GM12878 (cell line): ENCODE measurements around the gene HOXD12. TPM values are rescaled to one million over a fixed set of nuclear protein-coding genes. Genes with fewer than 3 reads are reported as not detected.

Experiments used
- ATAC-seq: fragments of 200-7000 bp; cut with Tn5 transposase; 3 replicates; pipeline ENCODE4 v1.9.1; 2020; ENCODE audit warnings: mild to moderate bottlenecking, moderate library complexity
- BruUV-seq: library from RNA; stranded (reverse); fragments of 400-500 nt; replicated peaks from 2 replicates; lab custom pipeline; 2021; lab: Mats Ljungman, UMichigan
- CTCF ChIA-PET: fragments of 300-600 bp; sonication (Branson Sonifier 250); formaldehyde crosslinking; extraction: SDS; loops from one replicate; lab custom pipeline; 2021; ENCODE audit warnings: inconsistent platforms; lab: Yijun Ruan, JAX
- POLR2A ChIA-PET: fragments of 350-600 bp; formaldehyde crosslinking; extraction: SDS; loops from one replicate; lab custom pipeline; 2021; ENCODE audit warnings: inconsistent platforms; lab: Charles Lee
- RAD21 ChIA-PET: fragments of 300-600 bp; sonication (Branson Sonifier 250); formaldehyde crosslinking; loops from one replicate; lab custom pipeline; 2023; ENCODE audit warnings: antibody characterized with exemption; ENCODE audit not compliant: unreplicated experiment; lab: Charles Lee
- SMC1A ChIA-PET: fragments of 300-600 bp; sonication (Branson Sonifier 250); formaldehyde crosslinking; loops from one replicate; lab custom pipeline; 2023; ENCODE audit not compliant: unreplicated experiment, uncharacterized antibody; lab: Charles Lee
- DNase-seq: peaks from one replicate; pipeline ENCODE4 v3.0.0-alpha.2; 2011; ENCODE audit warnings: low read depth, low spot score
- FAIRE-seq: peaks from 3 replicates; lab custom pipeline; 2011; peaks lifted over from hg19 to GRCh38; lab: Jason Lieb, UNC
- H2AFZ ChIP-seq: 2 replicates; pipeline ENCODE4 v1.6.0; 2011; ENCODE audit warnings: low read depth, low read length, control low read depth; ENCODE audit not compliant: control insufficient read depth
- H3K27ac ChIP-seq: 2 replicates; pipeline ENCODE4 v1.5.1; 2011; ENCODE audit warnings: control low read depth; ENCODE audit not compliant: control insufficient read depth, insufficient read depth
- H3K27me3 ChIP-seq, 2 experiments: replicated peaks in 1 of 2; 2 replicates each; pipeline versions ENCODE4 v1.6.0 to v1.6.1; 2011; ENCODE audit warnings: low read length in 1 of 2; ENCODE audit not compliant: control insufficient read depth in 2 of 2, insufficient read depth in 2 of 2
- H3K36me3 ChIP-seq, 2 experiments: 2 replicates each; pipeline ENCODE4 v1.5.1; 2011; ENCODE audit warnings: low read length in 1 of 2; ENCODE audit not compliant: control insufficient read depth in 2 of 2, insufficient read depth in 2 of 2
- H3K4me1 ChIP-seq: 2 replicates; pipeline ENCODE4 v1.6.1; 2011; ENCODE audit warnings: mild to moderate bottlenecking, low read length, moderate library complexity, mixed read lengths; ENCODE audit not compliant: control insufficient read depth, insufficient read depth
- H3K4me2 ChIP-seq: 2 replicates; pipeline ENCODE4 v1.6.0; 2011; ENCODE audit warnings: control low read depth; ENCODE audit not compliant: control insufficient read depth, insufficient read depth
- H3K4me3 ChIP-seq: fragments of 200-600 bp; sonication (generic); 2 replicates; pipeline ENCODE4 v1.5.1; 2016
- H3K79me2 ChIP-seq: 2 replicates; pipeline ENCODE4 v1.6.0; 2011; ENCODE audit warnings: low read length; ENCODE audit not compliant: control insufficient read depth, insufficient read depth
- H3K9ac ChIP-seq: 2 replicates; pipeline ENCODE4 v1.8.0; 2011; ENCODE audit warnings: low read length, control low read depth, mixed read lengths; ENCODE audit not compliant: control insufficient read depth, insufficient read depth
- H3K9me3 ChIP-seq: replicated peaks from 3 replicates; pipeline ENCODE4 v1.5.1; 2011; ENCODE audit warnings: mild to moderate bottlenecking, low read length; ENCODE audit not compliant: control insufficient read depth, insufficient read depth
- H4K20me1 ChIP-seq: 2 replicates; pipeline ENCODE4 v1.6.0; 2011; ENCODE audit not compliant: control insufficient read depth, insufficient read depth
- ATF7 ChIP-seq: fragments of 450-650 bp; IDR thresholded peaks from 2 replicates; pipeline ENCODE4 v1.6.1; 2016; ENCODE audit warnings: low read depth, mild to moderate bottlenecking
- ETV6 ChIP-seq, 2 experiments: fragments of 450-650 bp in 1 of 2; IDR thresholded peaks in 1 of 2; conservative IDR thresholded peaks in 1 of 2; 2 replicates each; pipeline ENCODE4 v1.6.1; 2014; ENCODE audit warnings: antibody characterized with exemption in 1 of 2, borderline replicate concordance in 1 of 2, low read depth in 1 of 2, mild to moderate bottlenecking in 1 of 2, moderate library complexity in 1 of 2
- GATAD2B ChIP-seq: fragments of 450-650 bp; conservative IDR thresholded peaks from 2 replicates; pipeline ENCODE4 v1.6.1; 2017; ENCODE audit warnings: low read depth, mild to moderate bottlenecking, moderate library complexity
- IKZF1 ChIP-seq: fragments of 450-650 bp; conservative IDR thresholded peaks from 2 replicates; pipeline ENCODE4 v1.6.1; 2017; ENCODE audit warnings: antibody characterized with exemption, mild to moderate bottlenecking
- IKZF2 ChIP-seq, 2 experiments: fragments of 450-650 bp; IDR thresholded peaks; 2 replicates each; pipeline ENCODE4 v1.6.1; 2017; ENCODE audit warnings: mild to moderate bottlenecking in 2 of 2, moderate library complexity in 2 of 2
- KDM1A ChIP-seq: fragments of 200-600 bp; sonication (generic); IDR thresholded peaks from 2 replicates; pipeline ENCODE4 v1.6.1; 2016; ENCODE audit warnings: borderline replicate concordance
- MXI1 ChIP-seq: fragments of 150-350 bp; IDR thresholded peaks from 2 replicates; pipeline ENCODE4 v1.6.1; 2011; ENCODE audit warnings: low read depth, mild to moderate bottlenecking, inconsistent platforms, low read length, improper control_type of control experiment
- NR2C2 ChIP-seq: IDR thresholded peaks from 2 replicates; pipeline ENCODE4 v1.6.1; 2011; ENCODE audit warnings: borderline replicate concordance, low read depth; ENCODE audit not compliant: control insufficient read depth, insufficient read length
- NR2F1 ChIP-seq: fragments of 450-650 bp; conservative IDR thresholded peaks from 2 replicates; pipeline ENCODE4 v1.6.1; 2017; ENCODE audit warnings: mild to moderate bottlenecking
- PAX5 ChIP-seq: IDR thresholded peaks from 2 replicates; pipeline ENCODE4 v1.6.1; 2011; ENCODE audit warnings: low read depth, low read length, borderline replicate concordance
- POLR2A ChIP-seq: IDR thresholded peaks from 2 replicates; pipeline ENCODE4 v1.6.1; 2011; ENCODE audit warnings: low read depth, mild to moderate bottlenecking, low read length
- SKIL ChIP-seq: fragments of 450-650 bp; IDR thresholded peaks from 2 replicates; pipeline ENCODE4 v1.6.1; 2017; ENCODE audit warnings: mild to moderate bottlenecking, low read depth, inconsistent platforms; ENCODE audit not compliant: poor library complexity, severe bottlenecking
- SMAD5 ChIP-seq: IDR thresholded peaks from 2 replicates; pipeline ENCODE4 v1.6.1; 2016; ENCODE audit warnings: antibody characterized with exemption, low read depth
- WGBS: methylation state at CpG from one replicate; pipeline ENCODE4 v1.1.6; 2016; ENCODE audit warnings: low lambda C conversion rate; ENCODE audit not compliant: insufficient replicate concordance, insufficient coverage; ENCODE audit errors: missing lambda C conversion rate; 5-methylcytosine and 5-hydroxymethylcytosine counted together
- in situ Hi-C: fragments of 300-500 bp; cut with MboI; formaldehyde crosslinking; loops from 9 replicates; pipeline ENCODE4 v1.14.3; 2018; ENCODE audit warnings: mixed read lengths
- intact Hi-C: fragments of 100-400 bp; cut with micrococcal nuclease; formaldehyde crosslinking; loops from one replicate; pipeline ENCODE4 v1.14.2; 2022; ENCODE audit not compliant: unreplicated experiment
- polyA plus RNA-seq, 11 experiments: library from polyadenylated mRNA; depleted of rRNA in 4 of 11; unstranded in 6 of 11; stranded (reverse) in 5 of 11; fragments of >200 nt; fragmentation: Nextera tagmentation in 4 of 11; fragmentation: Illumina TruSeq in 1 of 11; extraction: Ambion mirVana in 4 of 11; extraction: Trizol in 1 of 11; gene quantifications; 1 replicate in 1 of 11; 2 replicates in 10 of 11; pipeline versions ENCODE4 v1.2.1 to v1.2.3, GENCODE V29; 2011 to 2016; ENCODE audit warnings: inconsistent platforms in 2 of 11, missing spikeins in 2 of 11, low read depth in 1 of 11
- total RNA-seq, 4 experiments: library from RNA; depleted of rRNA in 3 of 4; stranded (reverse); fragments of >200 nt in 3 of 4; fragmentation: Illumina TruSeq in 1 of 4; extraction: Trizol in 1 of 4; gene quantifications; 2 replicates each; pipeline versions ENCODE4 v1.2.1 to v1.2.3, GENCODE V29; 2013 to 2021
- TF ChIP-seq, protein P1 (sequence below): fragments of 450-650 bp; IDR thresholded peaks from 2 replicates; pipeline ENCODE4 v1.6.1; 2017; ENCODE audit warnings: antibody characterized with exemption, mild to moderate bottlenecking, moderate library complexity

HOXD12 gene
- total and polyA plus RNA-seq, 10 of the 15 experiments (the other 5 are each of a cell fraction or from before 2014, with no cell fraction given): not detected

- intact Hi-C loops: no loop called here
- ChIA-PET POLR2A (no interaction called here), CTCF (interaction anchor here (0.9 to 7.3 kb wide), 4 partner anchors 317 to 1011 kb away, joined by 4 to 120 read pairs (median 56); no protein-coding TSS in a partner anchor)
- no peaks in the 10 kb centered on the region for H3K4me1 ChIP-seq
- no peak overlapping the region for H3K27ac ChIP-seq
- peaks cover 5 to 13% of the 10 kb centered on the region in 2 experiments for H3K27me3 ChIP-seq
- no peak for ATAC-seq
- BruUV-seq: no TSS peak
- TF ChIP-seq MXI1 (no peak), ETV6 (conservative IDR thresholded peaks at IDR 0.05 in 1 of 2, IDR thresholded peaks at IDR 0.05 in 1 of 2; ENCODE audit: borderline replicate concordance in 1 of 2, low read depth in 1 of 2) (no peak), GATAD2B (no peak), NR2C2 (no peak), SKIL (no peak), IKZF1 (no peak), PAX5 (no peak), SMAD5 (no peak), NR2F1 (no peak), ATF7 (no peak), IKZF2 (IDR thresholded peaks at IDR 0.05) (no peak), POLR2A (no peak), KDM1A (no peak)
- TF ChIP-seq, protein P1, sequence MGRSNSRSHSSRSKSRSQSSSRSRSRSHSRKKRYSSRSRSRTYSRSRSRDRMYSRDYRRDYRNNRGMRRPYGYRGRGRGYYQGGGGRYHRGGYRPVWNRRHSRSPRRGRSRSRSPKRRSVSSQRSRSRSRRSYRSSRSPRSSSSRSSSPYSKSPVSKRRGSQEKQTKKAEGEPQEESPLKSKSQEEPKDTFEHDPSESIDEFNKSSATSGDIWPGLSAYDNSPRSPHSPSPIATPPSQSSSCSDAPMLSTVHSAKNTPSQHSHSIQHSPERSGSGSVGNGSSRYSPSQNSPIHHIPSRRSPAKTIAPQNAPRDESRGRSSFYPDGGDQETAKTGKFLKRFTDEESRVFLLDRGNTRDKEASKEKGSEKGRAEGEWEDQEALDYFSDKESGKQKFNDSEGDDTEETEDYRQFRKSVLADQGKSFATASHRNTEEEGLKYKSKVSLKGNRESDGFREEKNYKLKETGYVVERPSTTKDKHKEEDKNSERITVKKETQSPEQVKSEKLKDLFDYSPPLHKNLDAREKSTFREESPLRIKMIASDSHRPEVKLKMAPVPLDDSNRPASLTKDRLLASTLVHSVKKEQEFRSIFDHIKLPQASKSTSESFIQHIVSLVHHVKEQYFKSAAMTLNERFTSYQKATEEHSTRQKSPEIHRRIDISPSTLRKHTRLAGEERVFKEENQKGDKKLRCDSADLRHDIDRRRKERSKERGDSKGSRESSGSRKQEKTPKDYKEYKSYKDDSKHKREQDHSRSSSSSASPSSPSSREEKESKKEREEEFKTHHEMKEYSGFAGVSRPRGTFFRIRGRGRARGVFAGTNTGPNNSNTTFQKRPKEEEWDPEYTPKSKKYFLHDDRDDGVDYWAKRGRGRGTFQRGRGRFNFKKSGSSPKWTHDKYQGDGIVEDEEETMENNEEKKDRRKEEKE: no peak
- TF ChIP-seq, all 136 proteins: peak for 0
- Histone ChIP-seq H3K9ac (no peak overlapping the region), H4K20me1 (no peaks in the 10 kb centered on the region), H3K9me3 (no peaks in the 10 kb centered on the region; the same call in 2 of the 3 replicates), H3K4me3 (no peak overlapping the region), H2AFZ (no peak overlapping the region), H3K4me2 (no peak overlapping the region), H3K36me3 (no peaks in the 10 kb centered on the region), H3K79me2 (no peaks in the 10 kb centered on the region)
- 73% methylated on average over 8 of the region's 8 CpGs for WGBS
- ChIA-PET SMC1A (interaction anchor here (1.0 to 5.3 kb wide), 2 partner anchors 317 to 416 kb away, joined by 3 to 58 read pairs; no protein-coding TSS in a partner anchor), RAD21 (interaction anchor here (2.3 to 3.7 kb wide), 2 partner anchors 317 to 416 kb away, joined by 11 to 76 read pairs; no protein-coding TSS in a partner anchor)
- no peak for DNase-seq
- FAIRE-seq: no peak
- in situ Hi-C loops: loop anchor here (25.0 kb wide), 1 partner anchor 1199 kb away; no protein-coding TSS in a partner anchor
These were observed 38.3 kb downstream of the HOXD12 start for GRCh38 chr2:176137906-176138305.
